Hepatocyte (in vitro differentiated cells): ENCODE measurements around the gene PTGDS. TPM values are rescaled to one million over a fixed set of nuclear protein-coding genes. Genes with fewer than 3 reads are reported as not detected.

Experiments used
- DNase-seq: peaks from one replicate; pipeline ENCODE4 v3.0.0-alpha.2; 2016; ENCODE audit warnings: low spot score
- H2AFZ ChIP-seq: fragments of 200-600 bp; sonication (generic); 2 replicates; pipeline ENCODE4 v1.6.0; 2016; ENCODE audit warnings: antibody characterized with exemption, mild to moderate bottlenecking
- H3K27ac ChIP-seq: fragments of 200-600 bp; sonication (generic); 2 replicates; pipeline ENCODE4 v1.5.1; 2016; ENCODE audit warnings: mild to moderate bottlenecking
- H3K27me3 ChIP-seq: fragments of 200-600 bp; sonication (generic); 2 replicates; pipeline ENCODE4 v1.6.1; 2016
- H3K36me3 ChIP-seq: fragments of 200-600 bp; sonication (generic); replicated peaks from 2 replicates; pipeline ENCODE4 v1.5.1; 2016; ENCODE audit warnings: low read depth; ENCODE audit not compliant: insufficient read depth
- H3K4me1 ChIP-seq: fragments of 200-600 bp; sonication (generic); 2 replicates; pipeline ENCODE4 v1.5.1; 2016; ENCODE audit warnings: mild to moderate bottlenecking, moderate library complexity; ENCODE audit not compliant: insufficient read depth
- H3K4me2 ChIP-seq: fragments of 200-600 bp; sonication (generic); 2 replicates; pipeline ENCODE4 v1.6.0; 2016
- H3K4me3 ChIP-seq: fragments of 200-600 bp; sonication (generic); 2 replicates; pipeline ENCODE4 v1.5.1; 2016; ENCODE audit warnings: mild to moderate bottlenecking
- H3K79me2 ChIP-seq: fragments of 200-600 bp; sonication (generic); 2 replicates; pipeline ENCODE4 v1.6.0; 2017; ENCODE audit warnings: mild to moderate bottlenecking
- H3K9me2 ChIP-seq: fragments of 200-600 bp; sonication (generic); replicated peaks from 2 replicates; pipeline ENCODE4 v1.6.0; 2017; ENCODE audit warnings: mild to moderate bottlenecking; ENCODE audit not compliant: insufficient read depth
- H3K9me3 ChIP-seq: fragments of 200-600 bp; sonication (generic); 2 replicates; pipeline ENCODE4 v1.5.1; 2016; ENCODE audit warnings: low read depth, mild to moderate bottlenecking
- H4K20me1 ChIP-seq: fragments of 200-600 bp; sonication (generic); 2 replicates; pipeline ENCODE4 v1.6.0; 2016; ENCODE audit warnings: mild to moderate bottlenecking; ENCODE audit not compliant: insufficient read depth, poor library complexity, severe bottlenecking
- CTCF ChIP-seq: fragments of 200-600 bp; sonication (generic); IDR thresholded peaks from 2 replicates; pipeline ENCODE4 v1.5.1; 2016; ENCODE audit warnings: antibody characterized with exemption, mild to moderate bottlenecking; ENCODE audit not compliant: poor library complexity
- EZH2 ChIP-seq: fragments of 200-600 bp; sonication (generic); IDR thresholded peaks from 2 replicates; pipeline ENCODE4 v1.6.1; 2016; ENCODE audit warnings: antibody characterized with exemption, mild to moderate bottlenecking, borderline replicate concordance
- EZH2phosphoT487 ChIP-seq: fragments of 200-600 bp; sonication (generic); IDR thresholded peaks from one replicate; pipeline ENCODE4 v1.6.1; 2018; ENCODE audit warnings: antibody characterized with exemption, mild to moderate bottlenecking, low read depth, moderate library complexity; ENCODE audit not compliant: unreplicated experiment, severe bottlenecking
- WGBS: methylation state at CpG from one replicate; pipeline ENCODE4 v1.1.6; 2016; ENCODE audit warnings: low lambda C conversion rate; ENCODE audit errors: missing lambda C conversion rate; 5-methylcytosine and 5-hydroxymethylcytosine counted together
- polyA plus RNA-seq: library from polyadenylated mRNA; unstranded; fragments of >200 nt; fragmentation: Nextera tagmentation; extraction: Ambion mirVana; gene quantifications from 2 replicates; pipeline ENCODE4 v1.2.1, GENCODE V29; 2016
- total RNA-seq: library from RNA; depleted of rRNA; stranded (reverse); fragments of >200 nt; gene quantifications from 2 replicates; pipeline ENCODE4 v1.2.3, GENCODE V29; 2014

The PTGDS gene
- total RNA-seq (56.0 and 56.4 TPM in 2 replicates), polyA plus RNA-seq (290 and 383 TPM in 2 replicates)

DNA sequence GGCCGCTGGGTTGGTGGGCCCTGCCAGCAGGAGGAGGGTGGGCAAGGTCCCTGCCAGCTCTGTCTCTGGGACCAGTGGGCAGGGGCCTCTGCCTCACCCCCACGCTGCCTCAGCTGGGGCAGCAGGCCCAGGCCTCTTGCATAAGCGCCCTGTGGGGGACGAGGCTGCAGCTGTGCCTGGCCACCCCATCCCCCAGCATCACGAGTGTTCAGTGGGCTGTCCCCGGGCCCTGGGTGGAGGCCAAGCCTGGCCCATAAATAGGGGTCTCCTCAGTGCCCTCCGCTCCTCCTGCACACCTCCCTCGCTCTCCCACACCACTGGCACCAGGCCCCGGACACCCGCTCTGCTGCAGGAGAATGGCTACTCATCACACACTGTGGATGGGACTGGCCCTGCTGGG, at the start of gene PTGDS:
Gene PTGDS (plus strand): TSS at position 282 of the 400 bp plus-strand sequence. CDS start 75 bp downstream, at position 357.
- Histone ChIP-seq H3K9me2 (no peaks in the 10 kb centered on the region), H3K9me3 (no peaks in the 10 kb centered on the region), H3K4me3 (peak within 1 kb of the TSS; percentile 49), H2AFZ (peak within 1 kb of the TSS; percentile 37), H3K79me2 (no peaks in the 10 kb centered on the region), H3K27me3 (no peaks in the 10 kb centered on the region), H3K36me3 (no peaks in the 10 kb centered on the region), H3K4me2 (peak within 1 kb of the TSS; percentile 90), H3K27ac (no peak within 1 kb of the TSS), H4K20me1 (no peaks in the 10 kb centered on the region), H3K4me1 (no peaks in the 10 kb centered on the region)
- WGBS: 85% methylated on average over 10 of the region's 10 CpGs
- no peak for TF ChIP-seq EZH2
- TF ChIP-seq EZH2phosphoT487: no peak
- TF ChIP-seq CTCF: no peak
- DNase-seq: no peak

- Histone ChIP-seq H3K4me2 (no peak overlapping the region), H3K9me2 (no peaks in the 10 kb centered on the region), H3K27ac (no peak overlapping the region), H3K4me3 (no peak overlapping the region), H3K4me1 (no peaks in the 10 kb centered on the region), H3K79me2 (no peaks in the 10 kb centered on the region), H2AFZ (no peak overlapping the region), H4K20me1 (no peaks in the 10 kb centered on the region), H3K9me3 (no peaks in the 10 kb centered on the region), H3K36me3 (no peaks in the 10 kb centered on the region), H3K27me3 (no peaks in the 10 kb centered on the region)
- no peak for DNase-seq
- no peak for TF ChIP-seq CTCF
- TF ChIP-seq EZH2phosphoT487: no peak
- TF ChIP-seq EZH2: no peak
- 92% methylated on average over 9 of the region's 9 CpGs for WGBS
Observed at GRCh38 chr9:136928591-136928990, 48.7 kb upstream of the PTGDS start.

GRCh38 chr9:136930014-136930413, 47.3 kb upstream of the PTGDS start:
- no peak for DNase-seq
- Histone ChIP-seq H3K4me3 (no peak overlapping the region), H3K9me2 (no peaks in the 10 kb centered on the region), H3K36me3 (no peaks in the 10 kb centered on the region), H3K9me3 (no peaks in the 10 kb centered on the region), H3K27ac (no peak overlapping the region), H4K20me1 (no peaks in the 10 kb centered on the region), H3K4me2 (no peak overlapping the region), H2AFZ (no peak overlapping the region), H3K79me2 (no peaks in the 10 kb centered on the region), H3K4me1 (no peaks in the 10 kb centered on the region), H3K27me3 (no peaks in the 10 kb centered on the region)
- TF ChIP-seq CTCF (no peak), EZH2 (no peak), EZH2phosphoT487 (no peak)
- WGBS: 97% methylated on average over 4 of the region's 4 CpGs

DNA sequence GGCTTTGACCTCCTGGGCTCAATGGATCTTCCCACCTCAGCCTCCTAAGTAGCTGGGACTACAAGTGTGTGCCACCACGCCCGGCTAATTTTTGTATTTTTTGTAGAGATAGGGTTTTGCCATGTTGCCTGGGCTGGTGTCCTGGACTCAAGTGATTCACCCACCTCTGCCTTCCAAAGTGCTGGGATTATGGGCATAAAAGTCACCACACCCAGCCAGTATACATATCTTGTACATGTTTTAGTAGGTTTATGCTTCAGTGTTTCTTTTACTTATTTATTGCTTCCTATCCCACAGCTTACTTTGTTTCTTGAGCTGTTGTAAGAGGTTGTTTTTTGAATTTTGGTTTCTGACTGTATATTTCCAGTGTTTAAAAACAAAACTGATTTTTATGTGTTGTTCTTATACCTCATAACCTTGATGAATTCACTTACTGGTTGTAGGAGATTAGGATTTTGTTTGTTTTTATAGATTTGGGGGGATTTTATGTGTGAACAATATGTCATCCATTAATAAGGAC, 45.6 kb upstream of the PTGDS start:
- 98% methylated on average over 2 of the region's 2 CpGs for WGBS
- H3K4me1 ChIP-seq: no peaks in the 10 kb centered on the region
- no peaks in the 10 kb centered on the region for H3K36me3 ChIP-seq
- no peaks in the 10 kb centered on the region for H3K9me3 ChIP-seq
- no peak overlapping the region for H3K4me3 ChIP-seq
- no peak for DNase-seq
- H3K27me3 ChIP-seq: no peaks in the 10 kb centered on the region
- no peaks in the 10 kb centered on the region for H4K20me1 ChIP-seq
- no peaks in the 10 kb centered on the region for H3K9me2 ChIP-seq
- TF ChIP-seq CTCF (no peak), EZH2 (no peak), EZH2phosphoT487 (no peak)
- no peak overlapping the region for H2AFZ ChIP-seq
- H3K27ac ChIP-seq: no peak overlapping the region
- no peaks in the 10 kb centered on the region for H3K79me2 ChIP-seq
- H3K4me2 ChIP-seq: no peak overlapping the region
